HG03457 (cell line): Measurements from ENCODE around the gene KIAA1549.

Experiments used
- ATAC-seq: cut with Tn5 transposase; IDR thresholded peaks from one replicate; pipeline ENCODE4 v1.9.1; 2021; ENCODE audit warnings: moderate number of reproducible peaks; ENCODE audit not compliant: unreplicated experiment

The KIAA1549 gene

DNA sequence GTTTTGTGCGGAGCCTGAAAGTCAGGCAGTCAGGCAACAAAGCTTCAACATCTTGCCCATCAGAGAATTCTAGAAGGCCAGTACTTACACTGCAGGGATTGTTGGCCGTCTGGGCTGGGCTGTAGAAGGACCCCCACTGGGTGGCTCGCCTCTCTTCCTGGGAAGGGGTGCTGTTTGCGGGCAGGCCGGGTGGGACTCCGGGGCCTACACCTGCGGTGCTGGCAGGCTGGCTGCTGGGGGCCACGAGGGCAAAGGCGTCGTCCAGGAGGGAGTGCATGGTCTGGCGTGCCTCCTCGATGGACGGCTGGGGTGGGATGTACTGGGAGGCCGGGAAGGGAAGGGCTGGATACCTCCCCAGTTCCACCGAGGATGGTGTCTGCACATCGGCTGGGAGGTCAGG is 120.1 kb downstream of the KIAA1549 start:
- ATAC-seq: no peak

DNA sequence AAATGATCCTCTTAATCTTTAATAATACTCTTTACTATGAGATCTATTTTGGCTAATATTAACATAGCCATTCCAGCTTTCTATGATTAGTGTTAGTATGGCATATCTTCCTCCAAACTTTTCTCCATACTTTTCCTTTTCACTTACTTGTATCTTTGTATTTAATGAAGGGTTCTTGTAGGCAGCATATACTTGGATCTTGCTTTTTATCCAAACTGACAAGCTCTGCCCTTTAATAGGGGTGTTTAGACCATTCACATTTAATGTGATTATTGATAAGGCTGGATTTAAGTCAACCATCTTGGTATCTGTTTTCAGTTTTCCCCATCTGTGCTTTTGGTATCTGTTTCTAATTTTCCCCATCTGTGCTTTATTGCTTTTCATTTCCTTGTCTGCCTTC is 123.5 kb downstream of the KIAA1549 start:
- no peak for ATAC-seq

DNA sequence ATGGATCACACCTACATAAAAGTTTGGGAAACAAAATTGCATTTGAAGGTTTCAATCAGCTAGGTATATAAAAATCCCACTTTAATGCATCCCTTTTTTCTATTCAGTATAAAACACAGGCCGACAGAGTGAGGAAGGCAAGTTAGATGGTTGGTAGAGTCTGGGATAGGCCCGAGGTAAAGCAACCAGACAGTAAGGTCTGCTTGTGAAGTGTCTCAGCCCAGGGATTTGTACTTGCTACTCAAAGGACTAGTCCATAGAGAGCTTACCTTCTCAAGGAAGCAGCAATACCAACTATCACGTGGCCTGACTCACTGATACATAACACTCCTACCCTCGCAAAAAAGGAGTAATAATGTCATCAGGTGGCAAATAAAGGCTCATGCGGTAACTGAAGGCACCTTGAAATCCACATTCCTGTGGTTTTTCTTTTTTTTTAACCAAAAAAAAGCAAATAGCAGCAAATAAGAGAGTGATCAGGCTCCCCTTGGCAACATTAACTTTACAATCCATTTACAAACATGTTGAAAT is 127.0 kb downstream of the KIAA1549 start:
- no peak for ATAC-seq

DNA sequence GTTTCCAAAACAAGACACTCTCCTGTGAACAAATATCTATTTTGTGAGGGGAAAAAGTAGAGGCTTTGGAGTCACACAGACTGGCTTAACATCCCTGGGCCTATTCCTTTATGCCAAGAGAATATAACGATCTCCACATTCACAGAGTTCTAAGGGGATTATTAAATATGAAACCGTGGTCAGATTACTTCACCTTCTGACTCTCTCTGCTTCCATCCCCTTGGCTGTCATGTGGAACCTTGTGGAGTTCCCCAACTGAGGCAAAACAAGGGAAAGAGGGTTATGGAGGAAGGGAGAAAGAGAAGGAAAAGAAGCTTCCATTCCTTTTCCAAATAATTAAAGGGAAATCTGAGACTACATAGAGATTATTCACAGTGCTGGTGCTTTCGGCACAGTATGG is 127.7 kb downstream of the KIAA1549 start:
- ATAC-seq: no peak

DNA sequence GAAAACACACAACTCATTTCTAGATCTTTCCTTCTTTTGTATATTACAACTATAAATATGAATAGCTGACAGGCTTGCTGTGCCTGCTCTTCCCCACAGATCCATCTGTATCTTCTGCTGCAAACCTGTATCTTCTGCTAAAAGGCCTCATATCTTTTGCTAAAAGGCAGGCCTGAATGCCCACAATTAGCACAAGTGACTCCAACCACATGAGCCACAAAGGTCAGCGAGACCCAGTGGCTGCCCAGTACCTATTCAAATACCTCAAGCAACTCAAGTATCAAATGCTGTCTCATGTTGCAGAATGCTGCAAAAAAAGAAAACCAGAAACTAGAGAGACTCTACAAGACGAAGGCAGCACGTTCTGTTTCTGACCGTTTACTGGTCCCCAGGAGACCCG is 128.7 kb downstream of the KIAA1549 start:
- no peak for ATAC-seq

DNA sequence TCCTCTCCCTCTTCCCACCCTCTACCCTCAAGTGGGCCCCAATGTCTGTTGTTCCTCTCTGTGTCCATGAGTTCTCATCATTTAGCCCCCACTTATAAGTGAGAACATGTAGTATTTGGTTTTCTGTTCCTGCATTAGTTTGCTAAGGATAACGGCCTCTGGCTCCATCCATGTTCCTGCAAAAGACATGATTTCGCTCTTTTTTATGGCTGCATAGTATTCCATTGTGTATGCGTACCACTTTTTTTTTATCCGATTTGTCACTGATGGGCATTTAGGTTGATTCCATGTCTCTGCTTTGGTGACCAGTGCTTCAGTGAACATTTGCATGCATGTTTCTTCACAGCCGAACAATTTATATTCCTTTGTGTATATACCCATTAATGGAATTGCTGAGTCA is 131.5 kb downstream of the KIAA1549 start:
- ATAC-seq: no peak

DNA sequence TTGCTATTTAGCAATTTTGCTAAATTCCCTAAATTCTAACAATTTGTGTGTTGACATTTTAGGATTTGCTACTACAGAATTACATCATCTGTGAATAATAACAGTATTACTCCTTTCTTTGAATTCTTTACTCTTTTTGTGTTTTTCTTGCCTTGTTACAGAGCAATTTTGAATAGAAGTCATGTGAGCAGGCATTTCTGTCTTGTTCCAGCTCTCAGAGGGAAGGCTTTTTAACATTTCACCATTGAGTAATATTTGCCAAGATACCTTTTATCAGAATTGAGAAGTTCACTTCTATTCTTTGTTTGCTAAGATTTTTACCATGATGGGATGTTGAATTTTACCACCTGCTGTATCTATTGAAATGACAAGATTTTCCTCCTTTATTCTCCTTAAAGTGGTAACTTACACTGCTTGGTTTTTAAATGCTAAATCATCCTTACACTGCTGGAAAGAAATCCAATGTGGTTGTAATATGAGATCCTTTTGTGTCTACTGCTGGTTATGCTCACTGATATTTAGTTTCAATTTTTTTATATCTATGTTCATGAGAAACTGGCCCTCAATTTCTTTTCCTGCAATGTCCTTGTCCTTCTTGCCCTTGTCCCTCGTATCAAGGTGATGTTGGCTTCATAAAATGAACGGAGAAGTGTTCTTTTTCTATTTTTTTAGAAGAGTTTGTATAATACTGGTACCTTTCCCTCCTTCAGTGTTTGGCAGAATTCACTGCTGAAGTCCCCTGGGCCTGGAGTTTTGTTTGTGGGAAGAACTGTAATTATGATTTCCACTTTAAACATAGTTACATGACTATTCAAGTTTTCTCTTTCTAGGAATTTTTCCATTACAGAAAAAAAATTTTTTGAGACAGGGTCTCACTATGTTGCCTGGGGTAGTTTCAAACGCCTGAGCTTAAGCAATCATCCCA is 132.9 kb downstream of the KIAA1549 start:
- ATAC-seq: no peak

DNA sequence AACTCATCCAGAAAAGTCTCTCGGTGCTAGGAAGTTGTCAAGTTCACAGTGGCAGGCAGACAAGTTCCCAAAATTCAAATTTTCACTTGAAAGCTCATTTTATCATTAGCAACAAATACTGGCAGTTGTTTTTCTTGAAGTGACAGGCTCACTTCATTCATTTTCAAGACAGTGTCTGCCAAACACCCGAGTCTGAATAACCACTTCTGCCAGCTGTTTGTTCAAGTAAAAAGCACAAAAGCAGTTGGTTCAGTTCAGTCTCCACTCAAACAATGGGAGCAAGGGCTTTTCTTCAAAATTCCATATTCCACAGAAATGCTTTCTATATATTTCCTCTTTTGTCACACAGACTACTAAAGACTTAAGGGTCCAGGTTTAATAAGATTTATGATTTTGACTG is 135.5 kb downstream of the KIAA1549 start:
- ATAC-seq: no peak

DNA sequence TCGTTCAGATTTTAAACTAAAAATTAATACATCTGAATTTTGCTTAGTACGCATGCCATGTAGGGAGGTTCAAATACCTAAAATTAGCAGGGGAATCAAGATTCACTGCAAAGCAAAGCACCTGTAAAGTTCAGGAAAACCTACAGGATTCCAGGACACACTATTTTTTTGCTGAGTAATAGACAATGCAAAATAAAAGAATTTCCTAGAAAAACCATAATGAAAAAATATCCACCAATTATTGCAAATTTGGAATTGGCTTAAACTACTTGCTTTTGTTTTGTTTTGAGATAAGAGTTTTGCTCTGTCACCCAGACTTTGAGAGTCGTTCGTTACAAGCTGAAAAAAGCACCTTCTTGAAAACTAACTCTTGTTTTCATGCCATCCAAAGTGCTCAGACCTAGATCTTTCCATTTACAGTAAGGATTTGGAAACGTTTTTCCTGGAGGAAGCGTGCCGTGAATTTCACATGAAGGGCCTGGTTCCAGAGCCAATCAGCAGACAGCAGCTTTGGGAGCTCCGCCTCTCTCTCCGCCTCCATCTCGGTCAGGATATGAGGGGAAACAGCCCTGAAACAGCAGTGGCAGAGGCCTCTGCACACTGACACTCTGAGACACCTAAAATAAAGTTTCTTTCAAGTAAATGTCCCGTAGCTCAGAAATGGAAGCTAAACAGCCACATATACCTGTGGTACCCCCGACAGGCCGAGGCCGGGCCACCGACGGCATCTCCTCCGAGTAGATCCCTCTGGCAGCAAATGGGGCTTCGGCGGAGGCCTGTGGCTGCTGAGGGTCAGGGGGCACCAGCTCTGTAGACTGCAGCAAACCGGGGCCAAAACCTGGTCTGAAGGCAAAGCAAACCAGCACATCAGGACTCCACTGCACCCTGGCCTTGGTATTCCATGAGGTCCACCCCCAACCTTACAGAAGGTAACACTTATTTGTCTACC is 137.3 kb downstream of the KIAA1549 start:
- no peak for ATAC-seq

DNA sequence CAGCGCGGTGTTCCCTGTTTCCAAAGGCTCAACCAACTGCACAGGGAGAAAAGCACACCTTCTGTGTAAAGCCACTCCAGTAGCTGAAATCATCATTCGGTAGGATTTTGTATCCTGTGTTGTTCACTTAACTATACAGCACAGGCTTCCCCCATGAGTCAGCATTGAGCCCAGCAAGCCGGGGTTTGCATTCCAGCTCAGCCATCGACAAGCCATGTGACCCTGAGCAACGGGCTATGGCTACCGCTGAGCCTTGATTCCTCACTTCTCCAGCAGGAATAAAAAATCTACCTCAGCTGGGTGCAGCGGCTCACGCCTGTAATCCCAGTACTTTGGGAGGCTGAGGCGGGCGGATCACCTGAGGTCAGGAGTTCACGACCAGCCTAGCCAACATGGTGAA is 139.1 kb downstream of the KIAA1549 start:
- no peak for ATAC-seq

DNA sequence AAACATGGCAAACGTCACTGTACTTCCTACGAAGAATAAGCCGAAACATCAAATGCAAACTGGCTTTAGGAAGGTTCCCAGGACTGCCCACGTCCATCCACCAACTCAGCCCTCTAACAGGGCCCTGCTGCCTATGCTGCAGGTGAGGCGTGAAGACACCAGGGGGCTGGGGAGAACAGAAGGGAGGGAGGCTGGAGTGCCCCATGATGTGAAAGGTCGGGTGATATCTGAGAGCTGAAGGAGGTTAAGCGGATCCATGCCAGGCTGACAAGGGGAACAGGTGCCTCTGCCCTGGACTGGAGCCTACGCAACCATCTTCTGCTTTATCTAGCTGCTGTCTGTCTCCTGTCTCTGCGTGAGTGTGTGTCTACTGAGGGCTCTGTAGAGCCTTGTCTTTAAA is 143.0 kb downstream of the KIAA1549 start:
- ATAC-seq: no peak

DNA sequence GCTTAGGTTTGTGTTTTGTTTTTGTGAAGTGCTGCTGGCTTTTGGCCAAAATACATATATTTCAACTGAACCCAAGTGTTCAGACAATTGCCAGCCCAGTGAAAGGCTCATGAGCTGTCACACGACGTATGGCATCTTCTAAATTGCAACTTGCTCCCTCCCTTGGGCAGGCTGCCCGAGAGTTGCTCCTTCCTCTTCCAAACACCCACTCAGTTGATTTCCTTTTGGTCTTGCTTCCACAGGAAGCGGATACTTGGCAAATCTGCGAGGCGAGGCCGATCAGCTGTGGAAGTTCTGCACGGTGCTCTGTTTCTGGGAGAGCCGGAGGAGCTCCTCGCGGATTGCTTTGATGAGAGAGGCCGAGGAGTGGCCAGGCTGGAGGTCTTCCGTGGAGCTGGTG is 143.6 kb downstream of the KIAA1549 start:
- no peak for ATAC-seq

DNA sequence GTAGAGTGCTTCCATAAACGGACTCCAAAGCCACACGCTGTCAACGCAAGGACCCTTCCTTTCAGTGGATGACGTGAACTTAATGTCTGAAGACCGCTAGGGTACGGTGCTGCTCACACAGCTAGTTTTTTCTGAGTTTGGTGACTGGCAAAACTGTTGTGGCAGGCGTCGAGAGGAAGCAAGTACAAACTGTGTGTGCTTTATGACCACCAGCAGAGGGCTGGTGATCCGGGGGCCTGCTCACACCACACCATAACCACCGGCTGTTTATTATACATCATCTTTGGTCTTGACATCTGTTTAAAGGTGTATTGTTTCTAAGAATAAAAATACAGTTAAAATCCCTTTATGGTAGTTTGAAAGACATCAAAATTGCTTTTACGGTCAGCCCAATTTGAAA is 146.1 kb downstream of the KIAA1549 start:
- no peak for ATAC-seq

DNA sequence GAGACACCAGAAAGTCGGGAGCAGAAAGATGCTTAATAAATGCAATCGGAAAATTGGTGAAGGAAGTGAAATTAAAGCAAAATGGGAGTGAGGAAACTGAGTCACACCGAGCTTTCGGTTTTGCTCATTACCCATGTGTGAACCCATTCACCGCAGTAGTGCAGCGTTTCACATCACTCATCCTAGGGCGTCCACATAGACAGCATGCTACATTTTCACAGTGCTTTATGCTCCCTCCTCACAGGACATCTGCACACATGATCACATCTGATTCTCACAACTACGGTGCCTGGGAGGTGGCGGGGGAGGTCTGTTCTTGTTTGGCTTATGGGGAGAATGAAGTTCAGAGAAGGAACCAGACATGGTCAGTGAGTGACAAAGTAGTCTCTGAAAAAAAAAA is 146.6 kb downstream of the KIAA1549 start:
- no peak for ATAC-seq

DNA sequence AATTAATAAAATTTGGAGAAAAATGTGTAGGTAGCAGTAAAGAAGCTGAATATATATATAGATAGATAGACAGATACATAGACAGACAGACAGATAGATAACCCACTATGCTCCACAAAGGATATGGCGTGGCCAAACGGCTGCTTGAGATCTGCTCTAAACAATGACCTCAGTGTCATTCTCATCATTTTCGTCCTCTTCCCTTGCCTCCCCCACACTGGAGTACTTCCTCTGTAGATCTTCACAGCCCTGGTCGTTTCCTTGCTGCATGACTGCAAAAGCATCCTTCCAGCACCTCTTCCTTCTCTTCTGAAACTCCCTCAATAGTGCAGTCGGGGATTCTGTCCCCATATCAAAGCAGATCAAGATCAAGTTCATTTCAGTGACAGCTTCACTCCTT is 147.6 kb downstream of the KIAA1549 start:
- ATAC-seq: no peak

DNA sequence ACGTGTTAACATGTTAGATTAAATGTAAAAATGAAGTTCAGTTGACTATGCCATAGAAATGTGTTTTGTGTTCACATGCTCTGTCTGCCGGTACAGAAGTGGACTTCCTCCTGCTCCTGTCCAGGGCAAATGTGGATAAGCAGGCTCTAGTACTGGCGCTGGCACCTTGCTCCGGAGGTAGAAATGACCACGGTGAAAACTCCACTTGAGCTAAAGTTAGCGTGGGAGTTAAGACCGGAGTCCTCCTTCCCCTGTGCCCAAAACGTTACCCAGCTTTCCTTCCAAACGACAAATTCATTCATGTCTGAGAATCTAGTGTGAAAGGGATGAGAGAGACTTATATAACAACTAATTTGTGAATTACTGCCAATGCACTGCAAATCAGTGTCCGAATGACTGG is 148.2 kb downstream of the KIAA1549 start:
- no peak for ATAC-seq

DNA sequence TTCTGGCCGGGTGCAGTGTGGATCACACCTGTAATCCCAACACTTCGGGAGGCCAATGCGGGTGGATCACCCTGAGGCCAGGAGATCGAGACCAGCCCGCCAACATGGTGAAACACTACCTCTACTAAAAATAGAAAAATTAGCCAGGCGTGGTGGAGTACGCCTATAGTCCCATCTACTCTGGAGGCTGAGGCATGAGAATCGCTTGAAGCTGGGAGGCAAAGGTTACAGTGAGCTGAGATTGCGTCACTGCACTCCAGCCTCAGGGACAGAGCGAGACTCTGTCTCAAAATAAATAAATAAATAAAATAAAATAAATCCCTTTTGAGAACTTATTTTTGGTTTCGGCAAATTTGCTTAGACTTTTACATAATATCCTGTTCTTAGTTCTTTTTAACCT is 151.9 kb downstream of the KIAA1549 start:
- no peak for ATAC-seq

DNA sequence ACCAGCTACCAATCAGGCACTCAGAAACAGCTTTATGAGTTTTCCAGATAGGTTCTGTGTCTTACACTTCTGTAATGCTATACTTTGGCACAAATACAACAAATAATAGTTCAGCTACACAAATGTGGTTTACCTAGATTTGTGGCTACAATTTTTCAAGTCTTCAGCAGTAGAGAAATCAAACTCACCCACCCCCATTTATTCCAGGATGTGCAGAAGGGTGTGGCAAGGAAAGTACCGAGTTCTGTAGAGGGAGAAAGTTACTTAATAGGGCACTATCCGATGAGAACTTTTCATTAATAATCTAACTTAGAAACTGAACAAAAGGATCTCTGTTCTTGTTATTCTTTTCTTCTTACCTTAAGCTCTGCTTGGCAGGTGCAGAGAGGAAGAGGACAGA is 152.9 kb downstream of the KIAA1549 start:
- ATAC-seq: no peak

DNA sequence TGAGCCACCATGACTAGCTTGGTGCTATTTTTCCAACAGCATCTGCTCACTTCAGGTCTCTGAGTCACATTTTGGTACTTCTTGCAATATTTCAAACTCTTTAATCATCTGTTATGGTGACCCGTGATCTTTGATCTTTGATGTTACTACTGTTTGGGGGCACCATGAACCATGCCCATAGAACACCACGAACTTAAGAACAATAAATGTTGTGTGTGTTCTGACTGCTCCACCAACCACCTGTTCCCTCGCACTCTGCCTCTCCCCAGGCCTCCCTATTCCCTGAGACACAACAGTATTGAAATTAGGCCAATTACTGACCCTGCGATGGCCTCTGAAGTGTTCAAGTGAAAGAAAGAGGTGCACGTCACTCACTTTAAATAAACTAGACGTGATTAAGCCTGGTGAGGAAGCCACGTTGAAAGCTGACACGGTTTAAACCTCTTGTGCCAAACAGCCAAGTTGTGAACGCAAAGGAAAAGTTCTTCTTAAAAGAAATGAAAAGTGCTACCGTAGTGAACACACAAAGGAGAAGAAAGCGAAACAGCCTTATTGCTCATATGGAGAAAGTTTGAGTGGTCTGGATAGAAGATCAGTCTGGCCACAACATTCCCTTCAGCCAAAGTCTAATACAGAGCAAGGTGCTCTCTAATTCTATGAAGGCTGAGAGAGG is 156.0 kb downstream of the KIAA1549 start:
- ATAC-seq: no peak

DNA sequence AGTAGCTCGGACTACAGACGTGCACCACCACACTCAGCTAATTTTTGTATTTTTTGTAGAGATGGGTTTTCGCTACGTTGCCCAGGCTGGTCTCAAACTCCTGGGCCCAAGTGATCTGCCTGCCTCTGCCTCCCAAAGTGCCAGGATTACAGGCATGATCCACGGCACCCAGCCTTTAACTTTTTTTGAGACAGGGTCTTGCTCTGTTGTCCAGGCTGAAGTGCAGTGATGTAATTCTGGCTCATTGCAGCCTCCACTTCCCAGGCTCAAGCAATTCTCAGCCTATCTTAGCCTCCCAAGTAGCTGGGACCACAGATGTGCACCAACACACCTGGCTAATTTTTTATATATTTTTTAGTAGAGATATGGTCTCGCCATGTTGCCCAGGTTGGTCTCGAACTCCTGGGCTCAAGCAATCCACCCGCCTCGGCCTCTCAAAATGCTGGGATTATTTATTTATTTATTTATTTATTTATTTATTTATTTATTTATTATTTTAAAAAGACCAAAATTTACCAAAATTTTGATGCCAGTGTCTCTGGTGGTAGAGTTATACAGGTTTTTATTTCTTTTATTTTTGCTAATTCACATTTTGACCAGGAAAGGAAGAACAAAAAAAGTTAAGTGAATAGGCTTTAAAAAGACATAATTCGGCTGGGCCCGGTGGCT is 158.2 kb downstream of the KIAA1549 start:
- ATAC-seq: no peak

DNA sequence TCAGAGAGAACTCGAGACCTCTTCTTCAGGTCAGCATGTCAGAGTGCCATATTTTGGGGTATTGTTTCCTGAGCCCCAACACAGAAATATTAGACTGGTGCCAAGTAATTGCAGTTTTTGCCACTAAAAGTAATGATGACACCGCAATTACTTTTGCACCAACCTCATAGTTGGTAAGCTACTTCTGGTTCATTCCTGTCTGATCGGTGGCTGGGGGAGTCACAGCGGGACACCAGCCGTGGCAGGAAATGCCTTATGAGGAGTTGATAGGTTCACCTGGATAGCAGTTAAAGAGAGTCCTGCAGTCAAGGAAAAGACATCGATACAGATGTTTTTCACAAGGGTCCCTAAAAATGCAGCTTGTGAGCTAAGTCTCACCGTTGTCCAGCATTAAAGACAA is 159.3 kb downstream of the KIAA1549 start:
- no peak for ATAC-seq
